NOMO-1 treated with DMSO at 0.1 percent for 48 hours (cell line): Measurements from ENCODE around the gene FCRLB.
"Not testable (repeated sequence)": the region's sequence is repeated elsewhere in the genome, so short reads cannot be mapped to it uniquely, and the experiment has no call there.

Source experiments
- DNase-seq: peaks from one replicate; lab custom pipeline; 2025; ENCODE audit not compliant: unreplicated experiment; lab: John Stamatoyannopoulos, UW

Gene FCRLB

GRCh38 chr1:161720956-161721737 is at the start of gene FCRLB:
TSS of gene FCRLB (plus strand) at chr1:161721544. CDS start at chr1:161722673, 1,129 bp downstream.
- no peak for DNase-seq

- not testable (repeated sequence) for DNase-seq
These were observed 47.9 kb upstream of the FCRLB start for GRCh38 chr1:161673437-161673836.

GRCh38 chr1:161674447-161674846 is 46.9 kb upstream of the FCRLB start:
- not testable (repeated sequence) for DNase-seq

GRCh38 chr1:161674908-161675307 is 46.4 kb upstream of the FCRLB start:
- not testable (repeated sequence) for DNase-seq

GRCh38 chr1:161676441-161676840 is 44.9 kb upstream of the FCRLB start:
- DNase-seq, result no peak

- no peak for DNase-seq
These were observed 44.2 kb upstream of the FCRLB start for GRCh38 chr1:161676958-161677689.

GRCh38 chr1:161678500-161678899 is 42.8 kb upstream of the FCRLB start:
- no peak for DNase-seq

- DNase-seq, result no peak
These were observed 39.5 kb upstream of the FCRLB start for GRCh38 chr1:161681879-161682278.

- peak; percentile 25 for DNase-seq
These were observed 32.4 kb upstream of the FCRLB start for GRCh38 chr1:161688946-161689345.

GRCh38 chr1:161691846-161692245 is 29.5 kb upstream of the FCRLB start:
- no peak for DNase-seq

GRCh38 chr1:161693020-161693712 is 28.2 kb upstream of the FCRLB start:
- DNase-seq, result not testable (repeated sequence)

- DNase-seq, result not testable (repeated sequence)
These were observed 23.0 kb upstream of the FCRLB start for GRCh38 chr1:161698302-161698701.

GRCh38 chr1:161702250-161702649 is 19.1 kb upstream of the FCRLB start:
- no peak for DNase-seq

GRCh38 chr1:161705537-161705936 is 15.8 kb upstream of the FCRLB start:
- DNase-seq, result no peak

- no peak for DNase-seq
These were observed 15.2 kb upstream of the FCRLB start for GRCh38 chr1:161706113-161706481.

GRCh38 chr1:161706482-161707347 is 14.6 kb upstream of the FCRLB start, which contains the start of gene FCRLA:
TSS of gene FCRLA (plus strand) at chr1:161707229. CDS start at chr1:161707265, 36 bp downstream.
- peak; percentile 79 for DNase-seq

- no peak for DNase-seq
These were observed 13.8 kb upstream of the FCRLB start for GRCh38 chr1:161707503-161707902.

GRCh38 chr1:161709373-161709772 is 12.0 kb upstream of the FCRLB start:
- no peak for DNase-seq

- DNase-seq, result no peak
These were observed 10.8 kb upstream of the FCRLB start for GRCh38 chr1:161710560-161710959.

GRCh38 chr1:161718559-161719324 is 2.6 kb upstream of the FCRLB start:
- DNase-seq, result peak; percentile 84
